ENCODE results near the gene SLC49A3.
A peak's percentile ranks its signal among the peaks of the same experiment; 100 is the strongest.

Gene SLC49A3

GRCh38 chr4:658681-659667 lies 30.0 kb downstream of the SLC49A3 start:
- Histone ChIP-seq H4K12ac (ENCODE audit: low read depth, low read length) (no peak overlapping the region), H3K79me2 (ENCODE audit: control insufficient read depth, insufficient read depth, low read length, poor library complexity) (peaks cover 4% of the 10 kb centered on the region), H4K8ac (ENCODE audit: low read depth, low read length) (no peak overlapping the region), H3K4me2 (ENCODE audit: low read length) (no peak overlapping the region), H3K36me3 (ENCODE audit: control insufficient read depth in 1 of 2, insufficient read depth in 2 of 2, low read length in 2 of 2) (no peaks in the 10 kb centered on the region), H4K91ac (ENCODE audit: low read depth, low read length) (no peak overlapping the region), H3K9me3 (ENCODE audit: insufficient read depth, low read depth, low read length) (peaks cover 12% of the 10 kb centered on the region), H3K4me3 (ENCODE audit: low read depth, low read length) (peak overlapping the region; percentile 15), H3K9ac (ENCODE audit: low read length) (no peak overlapping the region), H3K4ac (ENCODE audit: low read depth, low read length) (no peak overlapping the region), H3K14ac (ENCODE audit: low read length) (no peak overlapping the region), H2AFZ (ENCODE audit: insufficient read depth, low read length, poor library complexity) (no peak overlapping the region), H3K27ac (ENCODE audit: low read depth, low read length) (no peak overlapping the region), H2BK120ac (ENCODE audit: insufficient read depth, low read length, poor library complexity) (no peak overlapping the region), H3K27me3 (ENCODE audit: insufficient read depth, low read length) (no peaks in the 10 kb centered on the region), H3K18ac (ENCODE audit: low read length) (no peak overlapping the region), H2BK5ac (ENCODE audit: low read depth, low read length, poor library complexity) (no peak overlapping the region), H2BK12ac (ENCODE audit: low read length) (no peak overlapping the region), H2AK5ac (ENCODE audit: low read length) (no peak overlapping the region), H3K4me1 (ENCODE audit: control insufficient read depth in 1 of 2, insufficient read depth in 2 of 2, low read length in 2 of 2) (peaks cover 7 to 10% of the 10 kb centered on the region in 2 experiments), H3K23ac (ENCODE audit: low read length) (peak overlapping the region; percentile 0), H3K79me1 (ENCODE audit: low read length) (peaks cover 3% of the 10 kb centered on the region)
- WGBS (ENCODE audit: extremely low coverage, insufficient coverage, insufficient read length): no CpG with 5 or more reads among the region's 32 CpGs
- DNase-seq: no peak

- H4K8ac ChIP-seq (ENCODE audit: low read depth, low read length): no peak overlapping the region
- no peaks in the 10 kb centered on the region for H3K79me1 ChIP-seq (ENCODE audit: low read length)
- H3K27ac ChIP-seq (ENCODE audit: low read depth, low read length): no peak overlapping the region
- no peak overlapping the region for H3K4ac ChIP-seq (ENCODE audit: low read depth, low read length)
- peak overlapping the region; percentile 37 for H3K4me3 ChIP-seq (ENCODE audit: low read depth, low read length)
- H3K23ac ChIP-seq (ENCODE audit: low read length): no peak overlapping the region
- no peak overlapping the region for H2BK12ac ChIP-seq (ENCODE audit: low read length)
- H3K14ac ChIP-seq (ENCODE audit: low read length): no peak overlapping the region
- no peaks in the 10 kb centered on the region for H3K27me3 ChIP-seq (ENCODE audit: insufficient read depth, low read length)
- H2AK5ac ChIP-seq (ENCODE audit: low read length): no peak overlapping the region
- H3K18ac ChIP-seq (ENCODE audit: low read length): no peak overlapping the region
- no peak overlapping the region for H4K12ac ChIP-seq (ENCODE audit: low read depth, low read length)
- H3K79me2 ChIP-seq (ENCODE audit: control insufficient read depth, insufficient read depth, low read length, poor library complexity): no peaks in the 10 kb centered on the region
- H3K4me2 ChIP-seq (ENCODE audit: low read length): no peak overlapping the region
- H3K9ac ChIP-seq (ENCODE audit: low read length): no peak overlapping the region
- no peak overlapping the region for H4K91ac ChIP-seq (ENCODE audit: low read depth, low read length)
- peaks cover 4 to 8% of the 10 kb centered on the region in 2 experiments for H3K4me1 ChIP-seq (ENCODE audit: control insufficient read depth in 1 of 2, insufficient read depth in 2 of 2, low read length in 2 of 2)
- no peak overlapping the region for H2BK120ac ChIP-seq (ENCODE audit: insufficient read depth, low read length, poor library complexity)
- no CpG with 5 or more reads among the region's 27 CpGs for WGBS (ENCODE audit: extremely low coverage, insufficient coverage, insufficient read length)
- peaks cover 12% of the 10 kb centered on the region for H3K9me3 ChIP-seq (ENCODE audit: insufficient read depth, low read depth, low read length)
- no peaks in the 10 kb centered on the region for H3K36me3 ChIP-seq (ENCODE audit: control insufficient read depth in 1 of 2, insufficient read depth in 2 of 2, low read length in 2 of 2)
- no peak for DNase-seq
- no peak overlapping the region for H2BK5ac ChIP-seq (ENCODE audit: low read depth, low read length, poor library complexity)
- H2AFZ ChIP-seq (ENCODE audit: insufficient read depth, low read length, poor library complexity): no peak overlapping the region
Observed at GRCh38 chr4:657834-658667, 30.9 kb downstream of the SLC49A3 start.

- no peak overlapping the region for H4K12ac ChIP-seq (ENCODE audit: low read depth, low read length)
- H2BK12ac ChIP-seq (ENCODE audit: low read length): no peak overlapping the region
- H3K4me1 ChIP-seq (ENCODE audit: control insufficient read depth in 1 of 2, insufficient read depth in 2 of 2, low read length in 2 of 2): peaks cover 4 to 8% of the 10 kb centered on the region in 2 experiments
- no peak overlapping the region for H2BK5ac ChIP-seq (ENCODE audit: low read depth, low read length, poor library complexity)
- H4K8ac ChIP-seq (ENCODE audit: low read depth, low read length): no peak overlapping the region
- WGBS (ENCODE audit: extremely low coverage, insufficient coverage, insufficient read length): no CpG with 5 or more reads among the region's 23 CpGs
- H3K14ac ChIP-seq (ENCODE audit: low read length): no peak overlapping the region
- H3K23ac ChIP-seq (ENCODE audit: low read length): no peak overlapping the region
- no peak overlapping the region for H2AK5ac ChIP-seq (ENCODE audit: low read length)
- H3K18ac ChIP-seq (ENCODE audit: low read length): no peak overlapping the region
- H3K79me1 ChIP-seq (ENCODE audit: low read length): no peaks in the 10 kb centered on the region
- H2BK120ac ChIP-seq (ENCODE audit: insufficient read depth, low read length, poor library complexity): no peak overlapping the region
- no peaks in the 10 kb centered on the region for H3K36me3 ChIP-seq (ENCODE audit: control insufficient read depth in 1 of 2, insufficient read depth in 2 of 2, low read length in 2 of 2)
- no peak overlapping the region for H3K4me3 ChIP-seq (ENCODE audit: low read depth, low read length)
- no peak overlapping the region for H3K4ac ChIP-seq (ENCODE audit: low read depth, low read length)
- H3K27me3 ChIP-seq (ENCODE audit: insufficient read depth, low read length): no peaks in the 10 kb centered on the region
- H3K9ac ChIP-seq (ENCODE audit: low read length): no peak overlapping the region
- no peak overlapping the region for H3K27ac ChIP-seq (ENCODE audit: low read depth, low read length)
- no peak overlapping the region for H2AFZ ChIP-seq (ENCODE audit: insufficient read depth, low read length, poor library complexity)
- no peak overlapping the region for H4K91ac ChIP-seq (ENCODE audit: low read depth, low read length)
- H3K4me2 ChIP-seq (ENCODE audit: low read length): no peak overlapping the region
- no peak for DNase-seq
- H3K9me3 ChIP-seq (ENCODE audit: insufficient read depth, low read depth, low read length): peaks cover 12% of the 10 kb centered on the region
- H3K79me2 ChIP-seq (ENCODE audit: control insufficient read depth, insufficient read depth, low read length, poor library complexity): no peaks in the 10 kb centered on the region
Observed at GRCh38 chr4:657338-657833, 31.6 kb downstream of the SLC49A3 start.

All from trophoblast cell (in vitro differentiated cells and primary cell).